Hepatocyte (in vitro differentiated cells): ENCODE results near the gene HERC2.

ENCODE experiments used
- EZH2 ChIP-seq: fragments of 200-600 bp; sonication (generic); IDR thresholded peaks from 2 replicates; pipeline ENCODE4 v1.6.1; 2016; ENCODE audit warnings: antibody characterized with exemption, mild to moderate bottlenecking, borderline replicate concordance
- EZH2phosphoT487 ChIP-seq: fragments of 200-600 bp; sonication (generic); IDR thresholded peaks from one replicate; pipeline ENCODE4 v1.6.1; 2018; ENCODE audit warnings: antibody characterized with exemption, mild to moderate bottlenecking, low read depth, moderate library complexity; ENCODE audit not compliant: unreplicated experiment, severe bottlenecking
- TF ChIP-seq, protein P1 (sequence below): fragments of 200-600 bp; sonication (generic); IDR thresholded peaks from 2 replicates; pipeline ENCODE4 v1.5.1; 2016; ENCODE audit warnings: antibody characterized with exemption, mild to moderate bottlenecking; ENCODE audit not compliant: poor library complexity

DNA sequence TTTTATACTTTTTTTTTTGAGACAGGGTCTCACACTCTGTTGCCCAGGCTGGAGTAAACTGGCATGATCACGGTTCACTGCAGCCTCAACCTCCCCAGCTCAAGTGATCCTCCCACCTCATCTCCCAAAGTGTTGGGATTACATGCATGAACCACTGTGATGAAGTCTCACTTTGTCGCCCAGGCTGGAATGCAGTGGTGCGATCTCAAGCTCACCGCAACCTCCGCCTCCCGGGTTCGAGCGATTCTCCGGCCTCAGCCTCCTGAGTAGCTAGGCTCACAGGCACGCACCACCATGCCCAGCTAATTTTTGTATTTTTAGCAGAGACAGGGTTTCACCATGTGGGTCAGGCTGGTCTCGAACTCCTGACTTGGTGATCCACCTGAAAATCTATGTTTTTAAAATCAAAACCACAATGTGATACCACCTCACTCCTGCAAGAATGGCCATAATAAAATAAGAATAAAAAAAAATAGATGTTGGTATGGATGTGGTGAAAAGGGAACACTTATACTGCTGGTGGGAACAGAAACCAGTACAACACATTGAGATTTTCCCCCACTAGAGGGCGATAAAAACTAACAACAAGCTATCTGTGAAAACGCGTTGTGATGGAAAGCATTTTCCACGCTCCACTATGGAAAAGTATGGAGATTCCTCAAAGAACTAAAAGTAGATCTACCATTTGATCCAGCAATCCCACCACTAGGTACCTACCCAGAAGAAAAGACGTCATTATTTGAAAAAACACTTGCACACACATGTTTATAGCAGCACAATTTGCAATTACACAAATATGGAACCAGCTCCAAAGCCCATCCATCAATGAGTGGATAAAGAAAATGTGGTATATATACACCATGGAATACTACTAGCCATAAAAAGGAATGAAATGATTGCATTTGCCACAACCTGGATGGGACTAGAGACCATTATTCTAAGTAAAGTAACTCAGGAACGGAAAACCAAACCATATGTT lies 196.0 kb downstream of the HERC2 start:
- no peak for TF ChIP-seq EZH2
- TF ChIP-seq EZH2phosphoT487 = no peak
- TF ChIP-seq, protein P1, sequence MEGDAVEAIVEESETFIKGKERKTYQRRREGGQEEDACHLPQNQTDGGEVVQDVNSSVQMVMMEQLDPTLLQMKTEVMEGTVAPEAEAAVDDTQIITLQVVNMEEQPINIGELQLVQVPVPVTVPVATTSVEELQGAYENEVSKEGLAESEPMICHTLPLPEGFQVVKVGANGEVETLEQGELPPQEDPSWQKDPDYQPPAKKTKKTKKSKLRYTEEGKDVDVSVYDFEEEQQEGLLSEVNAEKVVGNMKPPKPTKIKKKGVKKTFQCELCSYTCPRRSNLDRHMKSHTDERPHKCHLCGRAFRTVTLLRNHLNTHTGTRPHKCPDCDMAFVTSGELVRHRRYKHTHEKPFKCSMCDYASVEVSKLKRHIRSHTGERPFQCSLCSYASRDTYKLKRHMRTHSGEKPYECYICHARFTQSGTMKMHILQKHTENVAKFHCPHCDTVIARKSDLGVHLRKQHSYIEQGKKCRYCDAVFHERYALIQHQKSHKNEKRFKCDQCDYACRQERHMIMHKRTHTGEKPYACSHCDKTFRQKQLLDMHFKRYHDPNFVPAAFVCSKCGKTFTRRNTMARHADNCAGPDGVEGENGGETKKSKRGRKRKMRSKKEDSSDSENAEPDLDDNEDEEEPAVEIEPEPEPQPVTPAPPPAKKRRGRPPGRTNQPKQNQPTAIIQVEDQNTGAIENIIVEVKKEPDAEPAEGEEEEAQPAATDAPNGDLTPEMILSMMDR = peak; percentile 72
